ENCODE data around the gene DEFB126.
"Not testable (repeated sequence)": the region's sequence is repeated elsewhere in the genome, so short reads cannot be mapped to it uniquely, and the experiment has no call there.

Gene DEFB126

GRCh38 chr20:142290-142689 is at the start of gene DEFB126:
TSS of gene DEFB126 (plus strand) at chr20:142590. CDS start at chr20:142629, 39 bp downstream.
- no peak for DNase-seq

DNA sequence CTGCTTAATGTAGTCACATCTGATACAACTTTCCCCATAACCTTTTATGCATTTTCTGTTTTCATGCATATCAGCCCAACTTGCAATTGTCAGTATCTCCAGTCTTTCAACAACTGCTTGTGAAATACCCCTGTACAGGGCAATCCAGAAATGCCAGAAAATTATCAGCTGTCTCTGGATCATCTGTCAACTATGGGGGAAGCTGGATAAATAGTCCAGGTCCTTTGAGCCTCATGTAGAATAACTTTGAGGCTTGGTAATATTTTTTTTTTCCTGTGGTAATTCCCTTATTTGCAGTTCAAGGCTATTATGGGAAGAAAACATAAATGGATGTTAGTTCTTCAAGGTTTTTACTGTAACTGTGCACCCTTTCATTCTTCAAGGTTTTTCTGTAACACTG is 48.7 kb upstream of the DEFB126 start:
- no peak for DNase-seq

- no peak for DNase-seq
These were observed 47.2 kb upstream of the DEFB126 start for GRCh38 chr20:95215-95614.

GRCh38 chr20:97691-98090 is 44.7 kb upstream of the DEFB126 start:
- DNase-seq, result not testable (repeated sequence)

DNA sequence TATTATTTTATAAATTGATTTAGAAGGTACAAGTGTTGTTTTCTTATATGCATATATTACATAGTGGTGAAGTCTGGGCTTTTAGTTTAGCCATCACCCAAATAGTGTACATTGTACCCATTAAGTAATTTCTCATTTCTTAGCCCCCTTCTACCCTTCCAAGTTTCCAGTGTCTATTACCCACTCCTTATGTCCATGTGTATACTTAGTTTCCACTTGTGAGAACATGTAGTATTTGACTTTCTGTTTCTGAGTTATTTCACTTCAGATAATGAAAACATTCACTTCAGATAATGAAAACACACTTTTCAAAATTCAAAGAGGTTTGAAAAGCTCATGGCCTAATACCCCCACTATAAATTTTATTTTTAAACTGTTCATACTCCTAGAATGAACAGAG is 40.4 kb upstream of the DEFB126 start:
- no peak for DNase-seq

GRCh38 chr20:103456-103855 is 38.9 kb upstream of the DEFB126 start:
- DNase-seq, result no peak

- no peak for DNase-seq
These were observed 30.0 kb upstream of the DEFB126 start for GRCh38 chr20:112396-112795.

- DNase-seq, result no peak
These were observed 24.9 kb upstream of the DEFB126 start for GRCh38 chr20:117518-117917.

DNA sequence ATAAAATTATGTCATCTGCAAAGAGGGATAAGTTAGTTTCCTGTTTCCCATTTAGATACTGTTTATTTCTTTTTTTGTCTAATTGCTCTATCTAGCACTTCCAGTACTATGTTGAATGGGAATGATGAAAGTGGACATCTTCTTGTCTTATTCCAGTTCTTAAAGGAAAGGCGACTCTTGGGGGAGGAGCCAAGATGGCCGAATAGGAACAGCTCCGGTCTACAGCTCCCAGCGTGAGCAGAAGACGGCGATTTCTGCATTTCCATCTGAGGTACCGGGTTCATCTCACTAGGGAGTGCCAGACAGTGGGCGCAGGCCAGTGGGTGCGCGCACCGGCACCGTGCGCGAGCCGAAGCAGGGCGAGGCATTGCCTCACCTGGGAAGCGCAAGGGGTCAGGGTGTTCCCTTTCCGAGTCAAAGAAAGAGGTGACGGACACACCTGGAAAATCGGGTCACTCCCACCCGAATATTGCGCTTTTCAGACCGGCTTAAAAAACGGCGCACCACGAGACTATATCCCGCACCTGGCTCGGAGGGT is 12.5 kb upstream of the DEFB126 start:
- DNase-seq, result not testable (repeated sequence)

DNA sequence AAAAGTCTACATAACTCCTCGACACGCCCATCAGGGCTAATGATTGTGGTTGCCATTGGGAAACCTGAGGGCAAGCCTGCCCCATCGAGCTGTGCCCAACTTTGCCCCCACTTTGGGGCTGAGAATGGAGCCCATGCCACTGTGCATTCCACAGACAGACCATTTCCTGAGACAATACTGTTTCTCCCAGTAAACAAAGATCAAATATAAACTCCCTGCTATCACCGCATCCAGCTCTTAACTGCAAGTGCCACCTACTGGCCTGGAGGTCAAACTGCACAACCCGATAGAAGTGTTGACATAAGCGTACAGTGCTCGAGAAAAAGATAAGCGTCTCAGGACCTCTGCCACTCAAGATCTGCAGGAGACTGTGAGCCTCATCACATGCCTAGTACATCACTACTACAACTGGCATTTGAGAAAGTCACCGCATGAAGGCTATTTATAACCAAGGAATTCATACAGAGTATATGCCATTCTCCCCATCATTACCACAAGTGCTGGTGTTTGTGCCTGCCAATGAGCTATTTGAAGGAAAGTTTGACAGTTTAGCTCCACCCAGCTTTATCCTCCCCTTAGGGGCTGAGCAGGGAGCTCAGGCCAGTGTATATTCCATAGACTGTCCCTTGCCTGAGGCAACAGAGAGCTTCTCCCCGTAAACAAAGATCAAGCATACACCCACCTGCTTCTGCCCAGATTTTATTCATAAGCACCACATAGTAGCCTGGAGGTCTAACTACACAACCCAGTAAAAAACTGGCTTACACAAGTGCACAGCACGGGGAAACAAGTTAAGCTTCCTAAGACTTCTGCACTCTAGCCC is 4.5 kb upstream of the DEFB126 start:
- DNase-seq, result no peak

GRCh38 chr20:145877-146276 is 3.5 kb downstream of the DEFB126 start:
- DNase-seq, result no peak

- no peak for DNase-seq
These were observed 9.7 kb downstream of the DEFB126 start for GRCh38 chr20:152131-152530.

- no peak for DNase-seq
These were observed 14.8 kb downstream of the DEFB126 start, which contains the start of gene DEFB127 for GRCh38 chr20:157154-157553. TSS of gene DEFB127 (plus strand) at chr20:157454. CDS start at chr20:157545, 91 bp downstream.

DNA sequence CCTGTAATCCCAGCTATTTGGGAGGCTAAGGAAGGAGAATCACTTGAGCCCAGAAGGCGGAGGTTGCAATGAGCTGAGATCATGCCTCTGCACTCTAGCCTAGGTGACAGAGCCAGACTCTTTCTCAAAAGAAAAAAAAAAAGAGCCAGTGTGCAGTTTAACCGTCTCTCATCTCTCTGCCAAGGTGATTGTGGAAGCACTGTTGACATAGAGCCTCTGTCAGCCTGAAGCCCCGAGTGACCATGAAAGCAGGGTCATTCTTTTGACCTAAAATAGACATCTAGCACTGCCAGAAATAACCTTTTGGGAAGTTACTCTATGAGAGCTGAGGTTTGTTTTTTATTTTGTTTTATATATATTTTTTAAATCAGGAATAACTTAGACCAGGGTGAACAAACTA is 22.2 kb downstream of the DEFB126 start:
- DNase-seq, result no peak

- no peak for DNase-seq
These were observed 26.5 kb downstream of the DEFB126 start for GRCh38 chr20:168876-169275.

DNA sequence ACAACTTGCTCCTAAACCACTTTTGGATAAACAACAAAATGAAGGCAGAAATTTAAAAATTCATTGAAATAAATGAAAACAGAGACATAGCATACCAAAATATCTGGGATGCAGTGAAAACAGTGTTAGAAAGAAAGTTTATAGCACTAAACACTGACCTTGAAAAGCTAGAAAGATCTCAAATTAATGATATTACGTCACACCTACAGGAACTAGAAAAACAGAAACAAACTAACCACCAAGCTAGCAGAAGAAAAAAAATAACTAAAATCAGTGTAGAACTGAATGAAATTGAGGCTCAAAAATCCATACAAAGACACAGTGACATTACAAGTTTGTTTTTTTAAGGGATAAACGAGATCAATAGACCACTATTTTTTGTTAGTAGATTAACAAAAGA is 41.9 kb downstream of the DEFB126 start:
- no peak for DNase-seq

DNA sequence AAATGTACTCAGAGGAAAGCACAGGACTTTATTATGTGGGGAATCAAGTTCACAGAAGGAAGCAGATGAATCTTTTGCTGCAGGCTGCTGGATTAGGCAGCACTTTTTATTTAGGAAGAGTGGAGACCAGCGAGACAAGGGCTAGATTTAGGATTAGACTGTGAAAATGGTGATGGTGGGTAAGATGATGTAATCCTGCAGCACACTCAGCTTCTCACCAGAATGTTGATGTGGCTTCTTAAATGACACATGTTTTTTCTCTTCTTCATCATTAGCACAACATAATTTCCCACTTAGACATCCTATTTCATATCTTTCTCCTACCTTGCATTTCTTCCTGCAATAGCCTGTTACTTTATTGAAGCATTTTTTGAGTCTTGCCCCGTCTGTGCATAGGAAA is 45.3 kb downstream of the DEFB126 start:
- DNase-seq, result no peak

DNA sequence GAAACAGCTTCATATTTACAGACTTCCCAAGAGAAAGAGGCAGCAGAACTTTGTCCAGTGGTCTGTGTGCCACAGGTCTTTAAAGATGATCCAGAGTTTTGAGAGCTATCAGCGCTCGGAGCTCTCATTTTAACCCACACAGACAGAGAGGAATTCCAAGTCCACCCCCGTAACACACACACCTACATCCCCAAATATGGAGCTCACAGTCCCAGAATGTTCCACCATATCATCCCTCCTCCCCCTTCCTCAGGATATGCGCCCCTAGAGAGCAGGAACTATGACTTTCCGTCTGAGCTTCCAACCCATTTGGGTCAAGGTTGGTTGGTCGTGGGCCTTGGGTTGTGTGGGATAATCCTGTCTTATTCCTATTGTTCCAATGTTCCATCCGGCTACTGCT is 47.2 kb downstream of the DEFB126 start, which contains the start of gene DEFB128:
Gene DEFB128, minus strand, starts transcription at position 101 of the 400 bp plus-strand sequence. Its CDS starts 88 bp downstream, at position 13.
- no peak for DNase-seq

All from CD4-positive, alpha-beta T cell treated with Interleukin-17A for 1 hour (primary cell).